Fibroblast of skin of left biceps (primary cell): ENCODE results near the gene SCARB2.
A peak's percentile ranks its signal among the peaks of the same experiment; 100 is the strongest.

Experiments
- DNase-seq, 2 experiments: peaks; one replicate each; pipeline ENCODE4 v3.0.0-alpha.2; 2013; ENCODE audit warnings: low read depth in 2 of 2

The SCARB2 gene

DNA sequence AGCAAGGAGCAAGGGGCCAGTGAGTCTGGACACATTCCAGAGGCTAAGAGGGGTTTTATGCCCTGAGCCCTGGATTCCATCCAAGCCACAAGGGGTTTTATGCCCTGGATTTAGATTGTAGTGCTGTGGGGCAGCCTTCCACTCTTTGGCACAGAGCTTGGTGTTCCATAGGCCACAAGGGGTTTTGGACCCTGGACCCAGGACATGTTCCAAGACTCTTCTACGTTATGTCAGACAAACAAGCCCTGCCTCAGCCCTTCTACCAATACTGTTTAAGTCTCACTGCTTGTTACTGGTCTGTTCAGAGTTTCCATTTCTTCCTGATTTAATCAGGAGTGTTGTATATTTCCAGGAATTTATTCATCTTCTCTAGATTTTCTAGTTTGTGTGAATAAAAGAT, 12.8 kb upstream of the SCARB2 start:
- no peak for DNase-seq

DNA sequence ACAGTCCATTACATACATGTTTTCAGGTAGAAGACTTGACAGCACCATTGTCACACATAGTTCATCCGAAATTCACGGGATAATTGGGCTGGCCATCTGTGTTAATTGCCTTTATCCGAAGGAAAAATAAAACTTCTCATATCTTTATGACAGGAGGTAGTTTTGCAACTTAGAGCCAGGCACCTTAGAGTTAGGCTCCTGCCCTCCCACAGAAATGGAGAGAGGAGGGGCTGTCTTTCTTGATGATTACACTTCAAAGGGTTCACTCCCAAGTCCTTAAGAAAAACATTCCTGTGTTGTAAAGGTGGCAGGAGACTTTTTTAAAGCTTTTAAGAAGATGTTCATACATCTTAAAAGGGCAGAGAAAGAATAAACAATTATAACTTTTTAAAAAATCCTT, 10.5 kb upstream of the SCARB2 start:
- DNase-seq = no peak

DNA sequence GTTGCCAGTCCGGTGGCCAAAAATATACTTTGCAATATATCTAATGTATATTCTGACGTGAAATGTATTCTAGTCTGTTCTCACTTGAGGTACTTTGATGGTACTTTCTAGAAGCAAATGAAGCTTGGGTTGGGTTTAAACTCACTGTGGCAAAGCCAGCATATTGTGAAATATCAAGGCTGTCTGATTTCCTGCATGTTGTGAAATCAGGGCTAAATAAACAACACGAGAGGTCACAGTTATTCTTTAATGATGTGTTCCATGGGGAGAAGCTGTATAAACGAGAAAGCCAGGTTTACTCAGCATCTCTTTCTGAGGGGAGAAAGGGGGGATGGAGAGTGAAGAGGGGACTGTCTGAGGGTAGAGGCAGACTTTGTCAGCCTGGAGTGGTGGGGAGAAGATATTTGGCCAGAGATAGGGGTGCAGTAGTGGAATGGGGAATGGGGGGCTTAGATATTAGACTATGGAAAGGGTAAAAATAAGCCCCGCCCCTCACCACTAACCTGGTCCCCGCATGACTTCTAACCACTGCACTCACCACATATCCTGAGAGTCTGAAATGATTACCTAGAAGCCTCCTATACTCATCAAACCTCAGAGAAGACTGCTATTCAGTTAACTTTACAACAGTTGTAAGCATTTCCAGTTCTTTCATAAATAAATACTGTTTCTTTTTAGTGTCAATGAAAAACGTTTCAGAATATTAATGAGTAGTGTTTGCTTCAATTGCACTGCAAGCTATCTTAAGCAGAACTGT, 5.9 kb upstream of the SCARB2 start:
- no peak for DNase-seq

DNA sequence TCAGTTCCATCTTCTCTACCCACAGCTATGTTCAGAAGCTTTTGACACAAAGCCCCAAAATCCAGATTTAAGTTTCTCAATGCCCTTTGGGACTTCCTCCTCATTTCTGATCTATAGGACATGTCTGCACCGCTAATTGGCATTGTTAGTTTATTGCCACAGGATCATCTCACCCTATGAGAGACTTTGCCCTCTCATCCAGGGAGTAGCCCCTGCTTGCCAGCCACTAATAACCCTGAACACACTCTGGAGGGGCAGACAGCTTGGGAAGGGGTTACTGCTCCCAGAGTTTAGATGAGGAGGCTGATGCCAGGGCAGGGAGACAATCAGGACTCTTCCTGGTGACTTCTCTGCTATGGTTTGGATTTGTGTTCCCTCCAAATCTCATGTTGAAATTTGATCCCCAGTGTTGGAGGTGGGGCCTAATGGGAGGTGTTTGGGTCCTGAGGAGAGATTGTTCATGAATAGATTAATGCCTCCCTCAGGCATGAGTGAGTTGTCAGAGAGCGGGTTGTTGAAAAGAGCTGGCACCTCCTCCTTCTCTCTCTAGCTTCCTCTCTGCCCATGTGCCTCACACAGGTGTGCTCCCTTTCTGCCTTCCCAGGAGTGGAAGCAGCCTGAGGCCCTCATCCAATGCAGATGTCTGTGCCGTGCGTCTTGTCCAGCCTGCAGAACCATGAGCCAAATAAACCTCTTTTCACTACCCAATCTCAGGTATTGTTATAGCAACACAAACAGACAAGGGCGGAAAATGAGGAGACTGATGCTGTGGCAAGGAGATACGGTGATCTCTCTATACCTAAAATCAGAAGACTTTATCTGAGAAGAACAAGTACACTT, 3.6 kb upstream of the SCARB2 start:
- DNase-seq = no peak

DNA sequence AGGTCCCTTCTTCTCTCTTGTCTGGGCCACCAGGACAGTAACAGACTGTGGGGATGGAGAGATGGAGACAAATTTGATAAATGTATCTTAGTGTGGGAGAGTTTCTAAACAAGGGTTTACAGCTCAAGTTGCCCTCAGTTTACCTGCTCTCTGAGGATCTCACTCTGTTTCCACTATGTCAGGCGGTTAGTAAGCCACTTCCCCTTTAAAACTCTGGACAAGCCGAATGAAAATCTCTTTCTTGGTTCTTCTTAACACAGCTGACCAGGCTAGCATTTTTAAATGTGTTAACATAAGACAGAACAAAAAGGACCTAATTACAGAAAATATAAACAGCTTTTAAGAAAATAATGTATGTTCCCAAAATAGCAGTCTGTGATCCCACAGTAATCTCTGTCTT, 2.9 kb upstream of the SCARB2 start:
- DNase-seq = no peak

DNA sequence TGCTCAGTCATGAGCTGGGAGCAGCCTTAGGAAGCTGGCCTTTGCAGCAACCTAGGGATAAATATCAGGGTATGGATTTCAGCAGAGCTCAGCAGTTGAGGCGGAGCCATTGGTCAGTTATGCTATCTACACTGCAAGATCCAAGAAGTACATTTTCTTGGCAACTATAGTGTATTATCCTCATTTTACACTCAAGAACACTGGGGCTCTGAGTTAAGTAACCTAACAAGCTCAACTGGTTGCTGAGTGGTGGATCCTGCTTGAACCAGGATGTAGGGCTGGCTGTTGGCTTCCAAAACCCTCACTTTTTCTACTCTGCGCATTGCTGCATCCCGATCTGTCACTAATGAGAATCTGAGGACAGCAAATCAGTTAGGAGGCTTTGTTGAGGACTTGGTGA, 1.5 kb upstream of the SCARB2 start:
- no peak for DNase-seq

DNA sequence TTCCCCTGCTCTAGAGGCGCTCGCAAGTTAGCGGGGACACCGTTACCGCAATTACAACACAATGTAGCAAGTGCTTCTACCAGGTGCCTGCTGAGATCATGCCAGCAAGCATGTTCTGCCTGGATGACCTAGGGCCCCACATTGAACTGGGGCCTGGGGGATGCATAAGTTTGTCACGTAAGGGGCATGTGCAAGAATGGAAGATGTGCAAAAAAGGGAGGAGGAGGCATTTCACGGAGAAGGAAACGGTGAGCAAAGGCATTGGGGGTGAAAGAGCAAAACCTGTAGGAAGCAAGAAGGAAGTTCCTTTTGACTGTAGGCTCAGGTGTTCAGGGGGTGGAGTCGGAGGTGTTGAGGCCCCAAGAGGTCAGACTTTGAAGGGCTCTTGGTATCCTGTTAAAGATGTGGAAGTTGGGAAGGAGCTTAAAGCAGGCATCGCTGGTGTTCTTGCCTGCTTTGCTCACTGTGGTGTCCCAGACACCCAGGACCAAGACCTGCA, 602 bp upstream of the SCARB2 start:
- DNase-seq = no peak

DNA sequence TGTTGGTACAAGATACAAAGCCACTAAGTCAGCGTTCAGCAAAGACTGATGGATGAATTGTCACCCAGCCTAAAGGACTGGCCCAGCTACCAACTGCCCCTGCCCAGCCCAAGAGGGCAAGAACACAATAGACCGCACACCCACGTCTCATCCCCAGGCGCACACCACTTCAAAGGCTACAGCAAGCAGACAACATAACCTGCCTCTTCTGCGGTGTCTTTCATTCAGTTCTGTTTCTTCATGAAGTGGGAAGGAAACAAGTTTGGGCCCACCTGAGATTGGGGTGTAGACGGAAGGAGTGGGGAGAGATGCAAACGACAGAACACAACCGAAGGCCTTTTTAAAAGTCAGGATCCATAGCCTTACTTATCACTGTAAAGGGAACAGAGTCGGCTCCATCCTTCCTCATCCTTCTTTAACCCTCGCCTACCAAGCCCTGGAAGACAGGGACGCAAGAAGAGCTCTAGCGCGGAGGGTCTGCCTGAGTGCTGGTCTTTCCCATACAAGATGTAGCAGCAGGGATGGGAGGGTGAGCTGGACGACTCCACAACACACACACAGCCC, 691 bp downstream of the SCARB2 start:
- DNase-seq = no peak

GRCh38 chr4:76211769-76212708, 1.6 kb downstream of the SCARB2 start:
- no peak for DNase-seq

DNA sequence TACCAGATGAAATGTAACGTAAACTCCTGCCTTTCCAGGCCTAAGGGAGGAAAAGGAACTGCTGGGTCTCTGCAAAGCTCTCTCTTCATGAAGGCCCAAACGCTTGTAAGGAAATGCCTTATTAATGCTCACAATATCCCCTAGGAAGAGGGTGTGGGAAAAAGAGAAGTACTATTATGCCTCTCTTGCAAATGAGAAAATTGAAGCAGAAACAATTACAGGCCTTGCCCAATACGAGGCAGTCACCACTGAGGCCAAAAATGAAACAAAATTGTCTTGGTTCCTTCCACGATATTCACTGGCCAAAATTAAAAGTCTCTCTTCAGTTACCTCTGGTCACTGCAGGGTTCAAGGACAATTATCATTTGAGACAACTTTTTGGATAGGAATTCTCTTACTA, 3.2 kb downstream of the SCARB2 start:
- DNase-seq = no peak

DNA sequence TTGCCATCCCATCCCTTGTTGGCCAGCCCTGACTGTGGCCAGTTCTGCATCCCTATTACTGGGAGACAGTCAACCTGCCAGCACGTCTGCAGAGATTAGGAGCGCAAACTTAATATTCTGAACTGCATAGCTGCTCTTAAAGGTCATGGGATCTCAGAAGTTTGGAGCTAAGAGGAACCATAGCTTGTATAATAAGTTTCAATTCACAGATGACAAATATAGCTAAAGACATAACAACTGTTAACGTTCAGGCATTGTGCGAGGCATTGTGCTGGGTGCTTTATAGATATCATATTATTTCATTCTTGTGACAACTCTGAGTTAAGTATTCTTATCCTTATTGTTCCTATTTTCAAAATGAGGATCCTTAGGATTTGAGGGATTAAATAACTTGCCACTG, 3.7 kb downstream of the SCARB2 start:
- no peak for DNase-seq

GRCh38 chr4:76208005-76208765, 5.4 kb downstream of the SCARB2 start:
- peak in 1 of 2 experiments; percentile 42 for DNase-seq

DNA sequence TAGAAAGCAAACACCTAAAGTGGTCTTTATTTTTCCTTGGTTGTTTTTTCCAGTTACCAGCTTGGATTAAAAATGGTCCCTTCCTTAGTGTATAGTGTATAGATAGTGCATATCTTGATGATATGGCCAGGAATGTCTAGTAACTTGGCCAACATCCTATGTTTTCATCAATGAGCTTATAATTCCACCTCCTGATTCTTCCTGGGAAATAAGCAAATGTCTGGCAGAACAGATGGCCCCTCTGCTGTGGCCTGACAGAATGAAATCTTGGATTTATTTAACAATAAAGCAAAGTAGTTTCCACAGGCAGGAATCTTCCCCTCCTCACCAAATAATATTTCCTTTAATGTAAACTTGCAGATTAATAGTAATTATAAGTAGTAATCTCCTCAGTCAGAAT, 6.1 kb downstream of the SCARB2 start:
- DNase-seq = no peak

GRCh38 chr4:76206222-76206942, 7.2 kb downstream of the SCARB2 start:
- DNase-seq = no peak

GRCh38 chr4:76205476-76205875, 8.1 kb downstream of the SCARB2 start:
- DNase-seq = no peak

DNA sequence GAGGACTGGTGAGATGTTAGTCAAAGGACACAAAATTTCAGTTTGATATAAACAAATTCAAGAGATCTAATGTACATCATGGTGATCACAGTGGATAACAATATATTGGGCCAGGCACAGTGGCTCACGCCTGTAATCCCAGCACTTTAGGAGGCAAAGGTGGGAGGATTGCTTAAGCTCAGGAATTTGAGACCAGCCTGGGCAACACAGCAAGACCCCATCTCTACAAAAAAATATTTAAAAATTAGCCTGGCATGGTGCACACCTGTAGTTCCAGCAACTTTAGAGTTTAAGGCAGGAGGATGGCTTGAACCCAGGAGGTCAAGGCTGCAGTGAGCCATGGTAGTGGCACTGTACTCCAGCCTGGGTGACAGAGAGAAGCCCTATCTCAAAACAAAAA, 8.7 kb downstream of the SCARB2 start:
- no peak for DNase-seq

GRCh38 chr4:76203541-76203940, 10.1 kb downstream of the SCARB2 start:
- no peak for DNase-seq

DNA sequence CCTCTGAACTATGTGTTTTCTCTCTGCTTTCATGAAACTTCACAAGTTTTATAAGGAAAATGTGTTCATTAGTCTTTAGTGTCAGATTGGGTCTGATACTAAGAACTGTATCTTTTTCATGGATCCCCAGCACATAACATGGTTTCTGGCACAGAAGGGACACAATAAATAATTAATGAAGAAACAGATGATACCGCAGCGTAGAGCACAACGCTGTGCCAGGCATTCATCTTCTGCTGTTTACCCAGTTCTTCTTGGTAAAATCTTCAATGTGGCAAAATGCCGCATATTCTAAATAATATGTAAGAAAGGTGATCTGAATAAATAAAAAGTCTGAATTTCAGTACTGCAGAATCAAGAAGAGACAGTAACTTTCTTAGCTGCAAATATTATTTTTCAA, 12.3 kb downstream of the SCARB2 start:
- DNase-seq = no peak

DNA sequence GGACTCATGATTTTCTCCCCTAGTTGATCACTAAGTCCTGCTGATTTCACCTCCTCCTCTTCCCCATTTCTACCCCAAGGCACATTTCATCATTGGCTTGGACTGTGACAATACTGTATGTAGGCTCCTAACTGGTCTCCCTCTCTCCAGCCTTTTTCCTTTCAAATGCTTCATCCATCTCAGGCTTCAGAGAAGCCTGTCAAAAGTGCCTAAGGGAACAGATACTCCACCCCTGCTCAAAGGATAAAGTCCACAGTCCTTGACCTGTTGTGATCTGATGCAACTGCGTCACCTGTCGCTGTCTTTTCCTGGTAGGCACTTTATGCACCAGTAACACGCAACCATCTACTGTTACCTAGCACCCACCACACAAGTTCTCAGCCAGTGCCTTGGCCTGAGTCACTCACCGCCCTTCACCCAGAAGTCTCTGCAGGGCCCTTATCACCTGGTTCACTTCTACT, 12.8 kb downstream of the SCARB2 start:
- no peak for DNase-seq

DNA sequence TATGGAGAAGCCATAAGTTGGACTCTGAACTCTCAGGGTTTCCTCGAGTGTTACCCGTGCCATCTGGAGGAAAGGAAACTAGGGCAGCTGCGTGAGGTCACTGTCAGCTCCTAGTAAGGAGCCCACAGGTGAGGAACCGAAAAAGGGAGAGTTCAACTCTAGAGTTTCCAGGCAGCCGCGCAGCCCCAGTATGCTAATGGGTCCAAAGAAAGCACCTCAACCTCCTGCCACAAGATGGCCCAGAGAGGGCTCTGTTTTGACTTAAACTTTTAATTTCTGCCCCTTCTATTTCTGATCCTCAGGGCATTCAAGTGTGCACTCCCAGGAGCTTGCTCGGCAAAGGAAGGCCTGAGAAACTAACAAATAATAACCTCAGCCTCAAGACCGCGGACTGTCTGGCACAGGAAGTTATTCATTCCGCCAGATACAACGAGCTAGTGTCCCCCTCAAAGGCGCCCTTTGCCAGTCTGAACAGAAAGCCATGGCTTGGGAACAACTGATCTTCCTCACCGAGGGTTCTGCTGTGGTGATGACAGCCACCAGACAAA, 13.9 kb downstream of the SCARB2 start:
- DNase-seq = no peak
